T-helper 1 cell treated with Interleukin-12 subunit alpha and Interleukin-12 subunit beta and Interleukin-4 antibody, amounts not matched to agents 30 ng/mL and 1 ng/mL, for 36 hours (primary cell): Measurements from ENCODE around the gene LTA. TPM values are rescaled to one million over a fixed set of nuclear protein-coding genes. Genes with fewer than 3 reads are reported as not detected.

Experiments
- intact Hi-C: fragments of 100-400 bp; cut with micrococcal nuclease; formaldehyde crosslinking; loops from one replicate; pipeline ENCODE4 v1.15.1; 2024
- total RNA-seq: library from RNA; stranded (reverse); gene quantifications from 2 replicates; pipeline ENCODE4 v1.2.3, GENCODE V29; 2022

LTA gene, protein sequence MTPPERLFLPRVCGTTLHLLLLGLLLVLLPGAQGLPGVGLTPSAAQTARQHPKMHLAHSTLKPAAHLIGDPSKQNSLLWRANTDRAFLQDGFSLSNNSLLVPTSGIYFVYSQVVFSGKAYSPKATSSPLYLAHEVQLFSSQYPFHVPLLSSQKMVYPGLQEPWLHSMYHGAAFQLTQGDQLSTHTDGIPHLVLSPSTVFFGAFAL
- 204 and 212 TPM in 2 replicates for total RNA-seq

- intact Hi-C loops: loop anchor here (1.0 kb wide), 3 partner anchors 12 to 21 kb away; partner anchors contain the start of gene NCR3
Observed at GRCh38 chr6:31572041-31572911, at the start of gene LTA. Gene LTA (plus strand): TSS chr6:31572289. CDS start chr6:31572743, 454 bp downstream.

GRCh38 chr6:31525553-31525931 is 46.5 kb upstream of the LTA start:
- intact Hi-C loops: no loop called here

GRCh38 chr6:31525932-31526591 is 46.0 kb upstream of the LTA start:
- intact Hi-C loops: no loop called here

DNA sequence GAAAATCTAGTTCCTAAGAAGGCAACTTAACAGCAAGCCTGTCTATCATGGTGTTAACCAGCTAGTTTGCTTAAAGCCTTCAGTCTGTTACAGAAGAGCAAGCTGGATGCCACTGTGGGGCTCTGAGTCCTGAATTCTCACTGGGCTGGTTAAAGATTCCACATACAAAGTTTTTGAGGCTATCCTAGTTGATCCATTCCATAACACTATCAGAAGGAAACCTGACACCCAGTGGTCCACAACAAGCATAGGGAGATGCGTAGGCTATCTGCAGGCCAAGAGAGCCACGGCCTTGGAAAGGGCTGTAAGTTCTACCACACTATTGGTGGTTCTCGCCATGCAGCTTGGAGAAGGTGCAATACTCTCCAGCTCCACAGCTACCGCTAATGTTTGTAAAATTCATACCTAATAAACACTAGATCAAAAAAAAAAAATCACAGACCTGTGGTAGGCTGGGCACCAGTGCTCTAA is 43.7 kb upstream of the LTA start:
- intact Hi-C loops: no loop called here

DNA sequence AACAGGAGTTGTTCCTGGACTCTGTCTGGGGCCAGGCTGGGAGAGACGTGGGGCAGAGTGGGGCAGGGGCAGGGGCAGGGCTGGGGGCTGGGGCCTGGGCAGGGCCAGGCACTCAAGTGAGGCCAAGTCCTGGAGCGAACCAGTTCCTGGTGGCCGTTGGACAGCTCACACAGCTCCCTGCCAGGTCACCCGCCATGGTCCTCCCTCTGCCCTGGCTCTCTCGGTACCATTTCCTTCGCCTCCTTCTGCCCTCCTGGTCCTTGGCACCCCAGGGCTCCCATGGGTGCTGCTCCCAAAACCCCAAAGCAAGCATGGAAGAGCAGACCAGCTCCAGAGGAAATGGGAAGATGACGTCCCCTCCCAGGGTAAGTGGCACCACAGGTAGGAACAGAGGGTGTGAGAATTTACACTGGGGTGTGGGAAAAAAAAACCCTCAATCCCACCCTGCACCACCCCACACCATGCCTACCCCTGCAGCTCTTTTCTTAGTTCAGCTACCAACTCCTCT is 43.2 kb upstream of the LTA start, which contains the start of gene MCCD1:
Gene MCCD1, plus strand, starts transcription at position 142 of the 508 bp plus-strand sequence. Its CDS starts 53 bp downstream, at position 195.
- intact Hi-C loops: no loop called here

DNA sequence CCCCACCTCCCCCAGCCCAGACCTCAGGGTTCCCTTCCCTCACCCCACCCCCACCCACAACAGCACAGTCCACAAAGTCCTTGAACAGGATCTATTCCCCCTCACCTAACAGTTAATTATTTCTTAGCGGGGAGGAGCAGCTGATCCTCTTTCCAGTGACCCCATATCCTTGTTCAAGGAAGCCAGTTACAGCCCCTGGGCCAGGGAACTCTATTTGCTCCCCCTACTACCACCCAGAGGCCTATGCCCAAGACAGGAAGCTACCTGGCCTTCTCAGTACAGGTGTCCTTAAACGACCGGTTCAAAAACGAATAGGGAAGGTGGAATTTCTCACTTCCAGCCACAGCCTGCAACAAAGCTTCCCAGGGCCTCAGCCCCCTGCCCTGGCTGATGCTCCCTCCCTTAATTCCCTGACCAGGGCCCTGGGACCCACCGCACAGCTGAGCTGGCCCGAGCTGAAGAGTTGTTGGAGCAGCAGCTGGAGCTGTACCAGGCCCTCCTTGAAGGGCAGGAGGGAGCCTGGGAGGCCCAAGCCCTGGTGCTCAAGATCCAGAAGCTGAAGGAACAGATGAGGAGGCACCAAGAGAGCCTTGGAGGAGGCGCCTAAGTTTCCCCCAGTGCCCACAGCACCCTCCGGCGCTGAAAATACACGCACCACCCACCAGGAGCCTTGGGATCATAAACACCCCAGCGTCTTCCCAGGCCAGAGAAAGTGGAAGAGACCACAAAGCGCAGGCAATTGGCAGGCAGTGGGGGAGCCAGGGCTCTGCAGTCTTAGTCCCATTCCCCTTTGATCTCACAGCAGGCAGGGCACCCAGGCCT is 42.5 kb upstream of the LTA start:
- intact Hi-C loops: no loop called here

- intact Hi-C loops: no loop called here
Observed at GRCh38 chr6:31530659-31531058, 41.4 kb upstream of the LTA start.

DNA sequence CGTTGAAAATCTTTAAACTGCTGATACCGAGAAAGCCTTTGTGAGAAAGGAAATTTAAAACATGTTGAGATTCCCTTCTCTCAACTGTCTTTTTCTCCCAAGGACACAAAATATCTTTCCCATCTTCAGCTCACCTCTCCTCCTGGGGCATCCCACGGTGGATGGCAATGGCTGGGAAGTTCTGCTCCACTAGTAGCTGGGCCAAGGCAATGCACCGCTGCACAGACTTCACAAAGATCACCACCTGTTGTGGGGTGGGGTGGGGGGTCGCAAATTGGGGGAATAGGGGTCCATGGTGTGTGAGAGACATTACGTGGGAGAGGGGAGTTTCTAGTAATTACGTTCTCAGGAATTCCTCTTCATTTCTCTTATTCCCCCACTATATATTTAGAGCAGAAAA is 40.9 kb upstream of the LTA start:
- intact Hi-C loops: no loop called here

DNA sequence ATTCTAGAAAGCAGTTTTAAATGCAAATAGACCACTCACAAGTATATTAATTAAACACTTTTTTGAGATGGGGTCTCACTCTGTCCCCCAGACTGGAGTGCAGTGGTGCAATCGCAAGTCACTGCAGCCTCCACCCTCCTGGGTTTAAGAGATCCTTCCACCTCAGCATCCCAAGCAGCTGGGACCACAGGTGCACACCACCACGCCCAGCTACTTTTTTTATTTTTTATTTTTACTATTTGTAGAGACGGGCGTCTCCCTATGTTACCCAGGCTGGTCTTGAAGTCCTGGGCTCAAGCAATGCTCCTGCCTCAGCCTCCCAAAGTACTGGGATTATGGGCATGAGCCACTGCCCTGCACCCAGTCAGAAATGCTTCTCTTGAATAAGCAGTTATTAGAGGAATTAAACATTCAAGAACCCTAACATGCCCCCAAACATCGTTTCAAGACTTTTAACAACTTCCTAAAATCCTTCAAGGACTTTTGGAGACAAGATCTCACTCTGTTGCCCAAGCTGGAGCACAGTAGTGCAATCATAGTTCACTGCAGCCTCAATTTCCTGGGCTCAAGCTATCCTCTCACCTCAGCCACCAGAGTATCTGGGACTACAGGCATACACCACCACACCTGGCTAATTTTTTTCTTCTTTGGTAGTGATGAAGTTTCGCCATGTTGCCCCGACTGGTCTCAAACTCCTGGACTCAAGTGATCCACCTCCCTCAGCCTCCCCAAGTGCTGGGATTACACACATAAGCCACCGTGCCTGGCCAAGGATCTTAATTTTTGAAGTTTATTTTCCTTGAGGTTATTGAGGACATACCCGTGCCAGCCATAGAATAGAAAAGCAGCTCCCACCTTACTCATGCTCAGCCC is 40.1 kb upstream of the LTA start:
- intact Hi-C loops: no loop called here

DNA sequence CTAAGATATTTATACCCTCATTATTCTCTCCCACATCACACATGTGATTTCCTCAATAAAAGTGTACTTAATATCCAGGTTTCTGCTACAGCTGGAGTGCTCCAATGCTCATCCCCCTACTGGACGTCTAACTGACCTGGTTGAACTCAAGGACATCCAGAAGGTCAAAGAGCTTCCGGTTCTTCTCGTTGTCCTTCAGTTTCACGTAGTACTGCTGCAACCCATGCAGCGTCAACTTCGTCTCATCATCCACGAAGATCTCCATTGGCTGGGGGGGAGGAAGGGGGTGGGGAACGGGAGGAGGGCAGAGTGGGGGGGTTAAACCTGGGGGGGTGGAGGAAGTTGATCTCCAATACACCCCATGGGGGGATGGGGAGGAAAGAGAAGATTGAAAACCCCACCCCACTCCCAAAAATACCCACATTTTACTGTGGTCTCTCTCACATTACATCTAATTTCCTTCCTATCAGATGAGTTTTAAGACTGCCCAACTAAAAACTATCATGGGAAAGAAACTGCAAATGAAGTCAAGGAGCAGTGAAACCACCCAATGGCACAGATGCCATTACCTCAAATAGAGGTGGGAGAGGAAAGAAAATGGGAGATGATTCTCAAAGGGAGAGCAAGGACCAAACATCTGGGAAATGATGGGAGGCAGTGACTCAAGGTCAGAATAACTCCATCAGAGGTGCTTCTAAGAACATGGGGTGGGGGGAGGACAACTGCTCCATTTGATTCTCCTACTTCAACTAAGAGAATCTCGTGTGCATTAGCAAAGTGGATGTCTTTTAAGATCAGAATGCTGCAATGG is 39.2 kb upstream of the LTA start:
- intact Hi-C loops: no loop called here

DNA sequence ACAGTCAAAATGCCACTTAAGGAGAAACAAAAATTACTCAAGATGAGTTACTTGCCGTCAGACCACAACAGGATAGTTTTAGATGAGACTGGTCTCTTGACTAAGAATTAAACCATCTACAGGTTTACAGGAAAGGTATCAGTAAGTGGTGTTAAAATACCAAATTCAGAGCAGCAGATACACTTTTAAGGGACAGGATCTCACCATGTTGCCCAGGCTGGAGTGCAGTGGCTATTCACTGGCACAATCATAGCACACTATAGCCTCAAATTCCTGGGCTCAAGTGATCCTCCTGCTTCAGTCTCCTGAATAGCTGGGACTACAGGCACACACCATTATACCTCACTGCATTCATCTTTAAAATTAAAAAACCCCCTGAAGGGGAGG is 38.6 kb upstream of the LTA start:
- intact Hi-C loops: no loop called here

DNA sequence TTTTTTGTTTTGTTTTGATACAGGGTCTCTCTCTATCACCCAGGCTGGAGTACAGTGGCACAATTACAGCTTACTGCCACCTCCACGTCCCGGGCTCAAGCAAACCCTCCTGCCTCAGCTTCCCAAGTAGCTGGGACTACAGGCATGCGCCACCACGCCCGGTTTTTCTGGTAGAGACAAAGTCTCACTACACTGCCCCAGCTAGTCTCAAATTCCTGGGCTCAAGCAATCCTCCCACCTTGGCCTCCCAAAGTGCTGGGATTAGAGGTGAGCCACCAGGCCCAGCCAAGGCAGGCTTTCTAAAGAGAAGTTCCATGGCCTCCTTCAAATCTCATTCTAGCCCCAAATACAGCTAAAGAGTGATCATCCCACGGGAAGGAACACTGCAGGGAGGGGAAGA is 38.1 kb upstream of the LTA start:
- intact Hi-C loops: no loop called here

DNA sequence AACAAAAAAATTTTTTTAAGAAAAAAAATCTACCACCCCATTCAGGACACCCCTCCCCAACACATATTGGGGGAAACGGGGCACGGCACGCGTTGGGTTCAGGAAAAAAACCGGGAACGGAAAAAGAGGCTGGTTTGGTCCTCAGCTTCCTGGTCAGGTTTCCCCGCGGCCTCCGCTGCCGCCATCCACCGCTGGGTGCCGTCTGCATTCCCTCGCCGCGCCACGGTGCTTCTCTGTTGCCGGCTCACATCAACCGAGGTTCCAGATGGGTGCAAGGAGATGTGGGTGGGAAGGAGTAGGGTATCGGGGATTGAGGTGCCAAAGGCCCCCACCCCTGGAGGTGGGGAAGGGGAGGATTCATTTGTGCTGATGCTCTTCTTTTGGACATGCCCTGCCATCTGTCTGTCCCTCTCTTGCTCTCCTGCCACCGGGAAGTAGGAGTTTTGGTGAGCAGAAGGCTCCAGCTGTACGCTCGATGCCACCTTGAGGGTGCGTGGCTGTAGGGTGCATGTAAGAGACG is 37.5 kb upstream of the LTA start:
- intact Hi-C loops: no loop called here

DNA sequence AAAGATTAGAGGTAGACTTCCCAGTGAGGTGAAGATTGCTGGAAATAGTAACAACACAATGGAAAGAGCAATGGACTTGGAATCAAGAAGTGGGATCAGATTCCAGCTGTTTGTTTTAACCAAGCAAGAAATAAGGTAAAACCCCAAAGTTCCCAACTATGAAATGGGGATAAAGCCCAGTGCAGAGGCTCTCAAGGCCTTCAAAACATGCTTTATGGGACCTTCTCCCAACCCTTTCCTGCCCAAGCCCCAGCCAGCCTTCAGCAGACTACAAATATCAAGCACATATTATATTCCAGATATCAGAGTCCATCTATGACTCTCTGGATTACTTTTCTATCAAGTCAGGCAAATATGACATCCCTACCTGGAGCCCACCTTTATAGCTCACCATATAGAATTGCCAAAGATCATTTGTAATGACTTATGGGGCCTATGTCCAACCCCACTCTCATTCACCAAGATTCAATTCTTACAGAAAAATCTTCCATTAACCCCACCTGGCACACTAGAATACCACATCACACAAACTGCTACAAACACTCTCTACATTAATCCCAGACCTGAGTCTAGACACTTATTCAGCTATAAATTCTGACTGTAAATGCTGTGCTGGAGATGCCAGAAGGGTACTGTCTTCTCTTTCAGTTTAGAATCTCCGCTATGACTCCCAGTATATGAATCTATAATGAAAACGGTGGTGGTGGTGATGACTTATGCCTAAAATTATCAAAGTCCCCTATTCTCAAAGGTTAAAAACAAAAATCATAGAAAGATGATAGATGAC is 36.4 kb upstream of the LTA start:
- intact Hi-C loops: no loop called here

GRCh38 chr6:31538805-31539400 is 33.2 kb upstream of the LTA start:
- intact Hi-C loops: no loop called here

GRCh38 chr6:31540640-31541039 is 31.4 kb upstream of the LTA start:
- intact Hi-C loops: loop anchor here (1.0 to 5.0 kb wide), 7 partner anchors 46 to 1297 kb away; partner anchors contain the start of genes EHMT2, MDC1, PRRC2A and TAP2

- intact Hi-C loops: loop anchor here (1.0 to 5.0 kb wide), 7 partner anchors 47 to 1296 kb away; partner anchors contain the start of genes EHMT2, MDC1, PRRC2A and TAP2
Observed at GRCh38 chr6:31541059-31541657, 30.9 kb upstream of the LTA start.
